Measurements from ENCODE around the gene CXorf38.

- TF ChIP-seq CTCF (IDR thresholded peaks at IDR 0.05) (no peak), POLR2A (IDR thresholded peaks at IDR 0.05) (no peak)
Observed at GRCh38 chrX:40582811-40583210, 64.5 kb downstream of the CXorf38 start.

All from uterus (tissue), 2 donors.